HG02981 (cell line): ENCODE results near the gene APBB2.
"Not testable (repeated sequence)": the region's sequence is repeated elsewhere in the genome, so short reads cannot be mapped to it uniquely, and the experiment has no call there.

ENCODE experiments used
- ATAC-seq: cut with Tn5 transposase; IDR thresholded peaks from one replicate; pipeline ENCODE4 v1.9.1; 2021; ENCODE audit warnings: mild to moderate bottlenecking, moderate library complexity; ENCODE audit not compliant: unreplicated experiment

APBB2 gene

DNA sequence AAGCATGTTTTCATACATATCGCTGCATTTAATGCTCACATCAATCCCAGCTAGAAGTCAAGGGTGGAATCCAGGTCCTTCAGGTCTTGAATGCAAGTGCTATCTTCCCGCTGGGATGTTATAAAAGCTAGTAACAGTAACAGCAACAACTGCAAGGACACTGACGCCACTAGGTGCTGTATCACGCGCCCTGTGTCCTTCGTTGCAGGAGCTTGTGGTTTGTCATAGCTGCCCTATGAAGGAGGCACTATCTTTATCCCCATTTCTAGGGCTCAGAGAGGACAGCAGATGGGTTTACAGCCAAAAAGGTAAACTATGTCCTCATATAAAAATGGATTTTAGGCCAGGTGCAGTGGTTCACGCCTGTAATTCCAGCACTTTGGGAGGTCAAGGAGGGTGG lies 261.7 kb downstream of the APBB2 start:
- no peak for ATAC-seq

GRCh38 chr4:40952217-40952616 lies 262.1 kb downstream of the APBB2 start:
- ATAC-seq: no peak

- no peak for ATAC-seq
Measured at GRCh38 chr4:40951026-40951425, 263.3 kb downstream of the APBB2 start.

GRCh38 chr4:40949358-40950100 lies 264.8 kb downstream of the APBB2 start:
- no peak for ATAC-seq

GRCh38 chr4:40948014-40948413 lies 266.3 kb downstream of the APBB2 start:
- no peak for ATAC-seq

- ATAC-seq: no peak
Measured at GRCh38 chr4:40946652-40947051, 267.7 kb downstream of the APBB2 start.

GRCh38 chr4:40940756-40941155 lies 273.6 kb downstream of the APBB2 start:
- no peak for ATAC-seq

DNA sequence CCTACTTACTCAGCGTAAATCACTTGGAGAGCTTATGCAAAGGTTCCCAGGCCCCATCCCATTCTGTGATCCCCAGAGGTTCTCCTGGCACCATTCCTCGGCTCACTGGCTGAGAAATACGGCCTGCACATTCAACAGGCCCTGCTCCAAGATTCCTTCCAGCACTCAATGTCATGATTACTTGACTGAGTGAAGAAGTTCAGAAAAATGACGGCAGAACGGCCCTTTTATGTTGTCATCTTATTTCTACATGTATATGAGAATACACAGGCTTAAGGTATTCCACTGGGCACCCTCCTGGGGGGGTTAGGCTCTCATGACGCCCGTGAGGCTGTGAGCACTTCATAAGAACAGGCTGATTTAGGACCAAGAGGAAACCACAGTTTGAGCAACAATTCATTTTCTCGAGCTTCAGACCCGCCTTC lies 274.0 kb downstream of the APBB2 start:
- ATAC-seq: no peak

DNA sequence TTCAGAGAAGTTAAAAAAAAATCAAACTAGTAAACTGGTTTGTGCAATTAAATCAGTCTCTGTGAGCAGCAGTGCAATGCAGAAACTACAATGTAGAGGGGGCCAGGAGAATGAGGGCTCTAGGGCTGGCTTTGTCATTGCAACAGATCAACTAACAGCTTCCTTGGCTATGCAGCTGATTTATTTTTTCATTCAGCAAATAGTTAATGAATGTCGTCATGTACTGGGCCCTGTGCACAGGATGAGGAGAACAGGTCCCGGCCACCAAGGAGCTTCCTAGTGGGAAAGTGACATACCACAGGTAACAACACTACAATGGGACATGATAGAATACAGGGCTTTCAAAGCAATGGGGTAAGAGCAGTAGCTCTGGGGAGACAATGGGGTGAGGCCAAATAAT lies 274.5 kb downstream of the APBB2 start:
- no peak for ATAC-seq

GRCh38 chr4:40938337-40938736 lies 276.0 kb downstream of the APBB2 start:
- ATAC-seq: no peak

- no peak for ATAC-seq
Measured at GRCh38 chr4:40937140-40937725, 277.1 kb downstream of the APBB2 start.

- no peak for ATAC-seq
Measured at GRCh38 chr4:40934676-40935075, 279.7 kb downstream of the APBB2 start.

GRCh38 chr4:40933272-40934053 lies 280.9 kb downstream of the APBB2 start:
- ATAC-seq: no peak

- no peak for ATAC-seq
Measured at GRCh38 chr4:40931841-40932240, 282.5 kb downstream of the APBB2 start.

GRCh38 chr4:40931238-40931637 lies 283.1 kb downstream of the APBB2 start:
- no peak for ATAC-seq

DNA sequence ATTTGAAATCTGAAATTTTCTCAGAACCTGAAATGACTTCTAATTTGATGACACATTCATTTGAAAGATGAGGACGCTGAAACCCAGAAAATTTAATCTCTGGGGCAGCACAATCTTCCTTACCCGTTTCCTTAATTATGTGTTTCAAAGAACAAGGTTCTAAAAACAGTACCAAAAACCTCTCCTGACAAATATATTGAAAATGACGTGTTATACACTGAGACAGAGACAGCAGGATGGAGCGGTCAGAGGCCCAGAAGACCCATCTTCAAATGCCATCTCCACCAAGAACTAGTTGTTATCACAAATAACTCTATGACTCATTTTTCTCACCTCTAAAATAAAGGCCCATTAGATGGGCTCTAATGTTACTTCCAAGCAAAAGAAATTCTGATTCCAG lies 287.3 kb downstream of the APBB2 start:
- no peak for ATAC-seq

GRCh38 chr4:40924793-40925117 lies 289.6 kb downstream of the APBB2 start:
- no peak for ATAC-seq

DNA sequence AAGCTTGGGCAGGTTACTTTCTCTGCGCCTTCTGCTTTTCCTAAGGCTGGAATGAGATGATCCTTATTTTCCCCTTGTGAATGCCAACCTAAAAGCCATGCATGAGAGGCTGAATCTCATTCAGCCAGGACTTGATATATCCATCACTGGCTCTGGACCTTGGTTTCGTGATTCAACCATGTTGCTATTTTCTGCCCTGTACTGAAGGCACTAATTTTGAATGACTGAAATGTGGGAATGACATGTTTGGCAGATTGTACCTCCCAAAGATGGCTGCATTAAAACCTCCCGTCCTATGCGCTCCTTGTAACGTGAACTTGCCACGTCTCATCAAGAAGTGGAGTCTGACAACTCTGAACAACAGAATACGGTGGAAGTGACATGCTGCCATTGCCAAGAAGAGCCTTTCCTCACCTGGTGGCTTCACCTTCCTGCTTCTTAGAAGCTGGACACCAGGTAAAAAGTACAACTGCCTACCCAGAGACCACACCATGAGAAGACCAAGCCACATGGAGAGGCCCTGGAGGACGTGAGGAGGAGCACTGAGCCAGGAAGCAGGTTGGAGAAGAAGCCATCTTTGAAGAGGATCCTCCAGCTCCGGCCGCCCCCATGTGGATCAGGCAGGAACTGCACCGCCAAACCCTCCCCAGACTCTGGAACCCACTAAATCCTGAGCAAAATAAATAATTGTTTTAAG lies 290.1 kb downstream of the APBB2 start:
- peak; percentile 76 for ATAC-seq

- no peak for ATAC-seq
Measured at GRCh38 chr4:40923316-40924095, 290.8 kb downstream of the APBB2 start.

GRCh38 chr4:40919976-40920375 lies 294.4 kb downstream of the APBB2 start:
- not testable (repeated sequence) for ATAC-seq

DNA sequence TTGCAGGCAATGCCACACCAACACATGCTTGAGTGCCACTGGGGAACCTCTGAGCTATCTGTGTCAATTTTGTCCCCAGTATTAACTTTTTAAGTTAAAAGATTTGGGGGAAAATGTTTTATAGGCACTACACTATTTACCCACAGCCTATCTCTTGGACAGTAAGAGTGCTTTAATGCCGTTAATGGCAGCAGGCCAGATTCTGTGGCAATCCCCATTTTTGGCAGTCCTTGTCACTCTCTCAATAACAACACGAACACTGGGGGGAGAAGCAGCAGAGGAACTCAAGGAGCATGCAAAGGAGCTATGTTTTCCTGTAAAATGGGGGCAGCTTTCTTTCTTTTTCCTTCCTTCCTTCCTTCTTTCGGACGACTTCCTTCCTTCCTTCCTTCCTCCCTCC lies 296.0 kb downstream of the APBB2 start:
- no peak for ATAC-seq
